ENCODE data around the gene PTPRH. TPM values are rescaled to one million over a fixed set of nuclear protein-coding genes. Genes with fewer than 3 reads are reported as not detected.

The PTPRH gene
- total and polyA plus RNA-seq, 9 of the 15 experiments (the other 6 are each of a cell fraction or from before 2014, with no cell fraction given): 0.87 to 34.3 (median 22.7) TPM

DNA sequence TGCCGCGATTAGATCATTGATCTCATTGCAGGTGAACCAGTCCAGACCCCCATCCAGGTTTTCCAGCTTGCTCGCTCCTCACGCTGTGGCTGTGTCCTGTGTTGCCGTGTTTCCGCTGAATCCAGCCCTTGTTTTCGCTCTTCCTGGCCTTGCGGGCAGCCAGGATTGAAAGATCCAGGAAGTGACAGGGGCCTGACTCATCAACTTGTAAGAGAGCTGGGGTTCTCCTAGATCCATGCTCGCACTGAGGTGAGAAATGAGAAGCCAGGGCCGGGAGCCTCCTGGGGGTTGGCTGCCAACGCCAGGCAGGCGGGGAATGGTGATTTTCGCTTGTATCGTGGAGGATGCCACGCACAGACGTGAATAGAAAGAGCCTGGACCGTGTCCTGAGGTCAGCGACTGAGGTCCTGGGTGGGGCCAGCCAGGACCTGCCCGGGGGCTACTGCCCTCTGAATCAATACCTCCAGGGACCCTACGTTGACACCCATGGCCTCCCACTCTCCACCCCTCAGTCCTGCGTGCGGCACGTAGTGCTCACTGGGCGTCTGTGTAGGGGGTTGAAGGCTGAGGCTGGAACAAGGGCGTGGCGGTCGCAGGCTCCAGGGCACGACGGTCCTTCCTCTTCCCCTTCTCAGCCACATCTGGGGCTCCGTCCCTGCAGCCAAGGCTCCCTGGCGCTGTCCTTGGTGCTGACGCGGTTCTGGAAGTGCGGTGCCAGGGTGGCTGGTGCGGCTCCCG, 7.3 kb upstream of the PTPRH start (continued):
- TF ChIP-seq RAD21 (CRISPR knock-in tag; conservative IDR thresholded peaks at IDR 0.05 in 1 of 2, IDR thresholded peaks at IDR 0.05 in 1 of 2): peak in 1 of 2 experiments; percentile 40; a peak in 2 of 4 replicates
- no peak; the same call in 1 of the 2 replicates for TF ChIP-seq ZNF79 (CRISPR knock-in tag; IDR thresholded peaks at IDR 0.05; ENCODE audit: low read depth)
- TF ChIP-seq NR3C1 (CRISPR knock-in tag; IDR thresholded peaks at IDR 0.05): peak; percentile 96
- TF ChIP-seq, protein P1, sequence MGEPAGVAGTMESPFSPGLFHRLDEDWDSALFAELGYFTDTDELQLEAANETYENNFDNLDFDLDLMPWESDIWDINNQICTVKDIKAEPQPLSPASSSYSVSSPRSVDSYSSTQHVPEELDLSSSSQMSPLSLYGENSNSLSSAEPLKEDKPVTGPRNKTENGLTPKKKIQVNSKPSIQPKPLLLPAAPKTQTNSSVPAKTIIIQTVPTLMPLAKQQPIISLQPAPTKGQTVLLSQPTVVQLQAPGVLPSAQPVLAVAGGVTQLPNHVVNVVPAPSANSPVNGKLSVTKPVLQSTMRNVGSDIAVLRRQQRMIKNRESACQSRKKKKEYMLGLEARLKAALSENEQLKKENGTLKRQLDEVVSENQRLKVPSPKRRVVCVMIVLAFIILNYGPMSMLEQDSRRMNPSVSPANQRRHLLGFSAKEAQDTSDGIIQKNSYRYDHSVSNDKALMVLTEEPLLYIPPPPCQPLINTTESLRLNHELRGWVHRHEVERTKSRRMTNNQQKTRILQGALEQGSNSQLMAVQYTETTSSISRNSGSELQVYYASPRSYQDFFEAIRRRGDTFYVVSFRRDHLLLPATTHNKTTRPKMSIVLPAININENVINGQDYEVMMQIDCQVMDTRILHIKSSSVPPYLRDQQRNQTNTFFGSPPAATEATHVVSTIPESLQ (CRISPR knock-in tag; IDR thresholded peaks at IDR 0.05): peak; percentile 62; the same call in 1 of the 2 replicates
- TF ChIP-seq POLR2AphosphoS2 (IDR thresholded peaks at IDR 0.05; ENCODE audit: low read length): no peak
- no peak for TF ChIP-seq ZNF140 (CRISPR knock-in tag; IDR thresholded peaks at IDR 0.05)
- peak; percentile 94 for TF ChIP-seq PRMT5 (CRISPR knock-in tag; IDR thresholded peaks at IDR 0.05)
- TF ChIP-seq ZBTB1 (CRISPR knock-in tag; IDR thresholded peaks at IDR 0.05; ENCODE audit: borderline replicate concordance, low read depth): peak; percentile 47; the same call in 1 of the 2 replicates
- TF ChIP-seq DACH1 (IDR thresholded peaks at IDR 0.05; ENCODE audit: partially characterized antibody): peak; percentile 82
- TF ChIP-seq, protein P2, sequence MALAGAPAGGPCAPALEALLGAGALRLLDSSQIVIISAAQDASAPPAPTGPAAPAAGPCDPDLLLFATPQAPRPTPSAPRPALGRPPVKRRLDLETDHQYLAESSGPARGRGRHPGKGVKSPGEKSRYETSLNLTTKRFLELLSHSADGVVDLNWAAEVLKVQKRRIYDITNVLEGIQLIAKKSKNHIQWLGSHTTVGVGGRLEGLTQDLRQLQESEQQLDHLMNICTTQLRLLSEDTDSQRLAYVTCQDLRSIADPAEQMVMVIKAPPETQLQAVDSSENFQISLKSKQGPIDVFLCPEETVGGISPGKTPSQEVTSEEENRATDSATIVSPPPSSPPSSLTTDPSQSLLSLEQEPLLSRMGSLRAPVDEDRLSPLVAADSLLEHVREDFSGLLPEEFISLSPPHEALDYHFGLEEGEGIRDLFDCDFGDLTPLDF (CRISPR knock-in tag; IDR thresholded peaks at IDR 0.05): peak; percentile 93
- no peak for TF ChIP-seq WHSC1 (IDR thresholded peaks at IDR 0.05; ENCODE audit: low read length)
- TF ChIP-seq, protein P3, sequence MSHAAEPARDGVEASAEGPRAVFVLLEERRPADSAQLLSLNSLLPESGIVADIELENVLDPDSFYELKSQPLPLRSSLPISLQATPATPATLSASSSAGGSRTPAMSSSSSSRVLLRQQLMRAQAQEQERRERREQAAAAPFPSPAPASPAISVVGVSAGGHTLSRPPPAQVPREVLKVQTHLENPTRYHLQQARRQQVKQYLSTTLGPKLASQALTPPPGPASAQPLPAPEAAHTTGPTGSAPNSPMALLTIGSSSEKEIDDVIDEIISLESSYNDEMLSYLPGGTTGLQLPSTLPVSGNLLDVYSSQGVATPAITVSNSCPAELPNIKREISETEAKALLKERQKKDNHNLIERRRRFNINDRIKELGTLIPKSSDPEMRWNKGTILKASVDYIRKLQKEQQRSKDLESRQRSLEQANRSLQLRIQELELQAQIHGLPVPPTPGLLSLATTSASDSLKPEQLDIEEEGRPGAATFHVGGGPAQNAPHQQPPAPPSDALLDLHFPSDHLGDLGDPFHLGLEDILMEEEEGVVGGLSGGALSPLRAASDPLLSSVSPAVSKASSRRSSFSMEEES (CRISPR knock-in tag; IDR thresholded peaks at IDR 0.05): no peak
- peak; percentile 90 for TF ChIP-seq MYC (IDR thresholded peaks at IDR 0.05; ENCODE audit: low read depth, low read length)
- 0 out of 2 replicates have a peak, but pooled peaks have one; percentile 95 for TF ChIP-seq MYC (CRISPR knock-in tag; IDR thresholded peaks at IDR 0.05; ENCODE audit: borderline replicate concordance, low read depth)
- TF ChIP-seq, protein P4, sequence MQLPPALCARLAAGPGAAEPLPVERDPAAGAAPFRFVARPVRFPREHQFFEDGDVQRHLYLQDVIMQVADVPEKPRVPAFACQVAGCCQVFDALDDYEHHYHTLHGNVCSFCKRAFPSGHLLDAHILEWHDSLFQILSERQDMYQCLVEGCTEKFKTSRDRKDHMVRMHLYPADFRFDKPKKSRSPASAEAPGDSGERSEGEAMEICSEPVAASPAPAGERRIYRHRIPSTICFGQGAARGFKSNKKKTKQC (CRISPR knock-in tag; IDR thresholded peaks at IDR 0.05): peak; percentile 98
- peak; percentile 95 for TF ChIP-seq CXXC5 (CRISPR knock-in tag; IDR thresholded peaks at IDR 0.05)
- TF ChIP-seq ILF3 (IDR thresholded peaks at IDR 0.05; ENCODE audit: borderline replicate concordance): no peak
- peak; percentile 87 for TF ChIP-seq MEIS2 (IDR thresholded peaks at IDR 0.05; ENCODE audit: partially characterized antibody)
- no peak for TF ChIP-seq ZNF347 (CRISPR knock-in tag; IDR thresholded peaks at IDR 0.05; ENCODE audit: low read depth)
- no peak for TF ChIP-seq BRF1 (IDR thresholded peaks at IDR 0.05; ENCODE audit: borderline replicate concordance, extremely low read depth, insufficient read length)
- TF ChIP-seq ELF2 (CRISPR knock-in tag; IDR thresholded peaks at IDR 0.05): peak; percentile 93
- TF ChIP-seq ZNF232 (CRISPR knock-in tag; IDR thresholded peaks at IDR 0.05): peak; percentile 95
- TF ChIP-seq ZNF165 (CRISPR knock-in tag; IDR thresholded peaks at IDR 0.05; ENCODE audit: borderline replicate concordance): no peak
- no peak for TF ChIP-seq ARID2 (IDR thresholded peaks at IDR 0.05)

Data from K562 (cell line).